Fibroblast of lung (primary cell): Measurements from ENCODE around the gene HES3.

Experiments used
- EZH2 ChIP-seq: IDR thresholded peaks from 2 replicates; pipeline ENCODE4 v1.5.1; 2012; ENCODE audit warnings: low read length, control low read depth, mild to moderate bottlenecking; ENCODE audit errors: missing control alignments
- TF ChIP-seq, protein P1 (sequence below), 2 donors: IDR thresholded peaks in 1 of 2; conservative IDR thresholded peaks in 1 of 2; 1 replicate in 1 of 2; 2 replicates in 1 of 2; pipeline ENCODE4 v1.5.1; 2011 to 2012; ENCODE audit warnings: low read length in 2 of 2, control low read depth in 1 of 2, inconsistent platforms in 1 of 2, low read depth in 1 of 2, mild to moderate bottlenecking in 1 of 2

DNA sequence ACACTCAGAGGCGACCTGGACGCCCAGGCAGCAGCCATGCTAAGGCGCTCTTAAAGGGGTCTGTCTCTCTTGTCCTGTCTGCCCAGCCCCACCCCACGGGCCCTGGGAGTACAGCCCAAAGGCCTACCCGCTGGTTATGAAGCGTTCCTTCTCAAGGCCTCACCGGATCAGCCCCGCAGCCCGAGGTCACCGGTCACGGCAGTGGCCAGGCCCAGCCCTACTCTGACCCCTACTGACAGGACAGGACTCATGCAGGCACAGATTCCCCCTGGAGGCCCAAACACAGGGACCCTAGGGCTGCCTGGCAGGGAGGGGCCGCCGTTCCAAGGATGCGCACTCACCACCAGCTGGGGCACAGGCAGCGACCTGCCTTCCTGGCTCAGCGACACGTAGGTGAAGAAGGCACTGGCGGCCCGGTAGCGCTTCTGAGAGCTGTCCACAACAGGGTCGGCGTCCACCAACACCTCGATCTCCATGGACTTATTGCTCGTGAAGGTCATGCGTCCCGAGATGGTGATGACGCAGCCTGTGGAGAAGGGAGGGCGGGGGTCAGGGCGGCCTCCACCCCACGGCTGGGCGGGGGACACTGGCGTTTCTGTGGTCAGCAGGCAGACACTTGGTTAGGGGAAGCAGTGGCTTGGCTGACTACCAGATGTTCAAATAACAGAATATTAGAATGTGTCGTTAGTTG is 36.9 kb downstream of the HES3 start:
- TF ChIP-seq, protein P1, sequence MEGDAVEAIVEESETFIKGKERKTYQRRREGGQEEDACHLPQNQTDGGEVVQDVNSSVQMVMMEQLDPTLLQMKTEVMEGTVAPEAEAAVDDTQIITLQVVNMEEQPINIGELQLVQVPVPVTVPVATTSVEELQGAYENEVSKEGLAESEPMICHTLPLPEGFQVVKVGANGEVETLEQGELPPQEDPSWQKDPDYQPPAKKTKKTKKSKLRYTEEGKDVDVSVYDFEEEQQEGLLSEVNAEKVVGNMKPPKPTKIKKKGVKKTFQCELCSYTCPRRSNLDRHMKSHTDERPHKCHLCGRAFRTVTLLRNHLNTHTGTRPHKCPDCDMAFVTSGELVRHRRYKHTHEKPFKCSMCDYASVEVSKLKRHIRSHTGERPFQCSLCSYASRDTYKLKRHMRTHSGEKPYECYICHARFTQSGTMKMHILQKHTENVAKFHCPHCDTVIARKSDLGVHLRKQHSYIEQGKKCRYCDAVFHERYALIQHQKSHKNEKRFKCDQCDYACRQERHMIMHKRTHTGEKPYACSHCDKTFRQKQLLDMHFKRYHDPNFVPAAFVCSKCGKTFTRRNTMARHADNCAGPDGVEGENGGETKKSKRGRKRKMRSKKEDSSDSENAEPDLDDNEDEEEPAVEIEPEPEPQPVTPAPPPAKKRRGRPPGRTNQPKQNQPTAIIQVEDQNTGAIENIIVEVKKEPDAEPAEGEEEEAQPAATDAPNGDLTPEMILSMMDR (conservative IDR thresholded peaks at IDR 0.05 in 1 of 2, IDR thresholded peaks at IDR 0.05 in 1 of 2; ENCODE audit: low read depth in 1 of 2, low read length in 2 of 2) = peak; percentile 29 to 67
- no peak for TF ChIP-seq EZH2
